ENCODE data around the gene TSKS.

The TSKS gene

DNA sequence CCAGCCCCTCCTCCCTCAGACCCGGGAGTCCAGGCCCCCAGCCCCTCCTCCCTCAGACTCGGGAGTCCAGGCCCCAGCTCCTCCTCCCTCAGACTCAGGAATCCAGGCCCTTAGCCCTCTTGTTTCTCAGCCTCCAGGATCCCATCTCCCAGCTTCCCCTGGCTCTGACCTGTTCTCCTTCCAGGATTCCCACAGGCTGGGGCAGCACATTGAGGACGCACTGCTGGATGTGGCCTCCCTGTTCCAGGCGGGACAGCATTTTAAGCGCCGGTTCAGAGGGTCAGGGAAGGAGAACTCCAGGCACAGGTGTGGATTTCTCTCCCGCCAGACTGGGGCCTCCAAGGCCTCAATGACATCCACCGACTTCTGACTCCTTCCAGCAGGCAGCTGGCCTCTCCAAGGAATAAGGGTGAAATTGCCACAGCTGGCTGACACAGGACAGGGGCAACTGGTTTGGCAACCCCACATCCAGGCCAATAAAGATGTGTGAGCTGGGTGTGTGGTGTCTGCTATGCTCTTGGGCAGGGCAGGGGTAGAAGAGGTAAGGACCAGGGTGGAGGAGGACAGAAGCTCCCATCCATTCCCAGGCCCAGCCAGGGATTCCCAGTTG is 49.8 kb downstream of the TSKS start:
- no peak for DNase-seq

DNA sequence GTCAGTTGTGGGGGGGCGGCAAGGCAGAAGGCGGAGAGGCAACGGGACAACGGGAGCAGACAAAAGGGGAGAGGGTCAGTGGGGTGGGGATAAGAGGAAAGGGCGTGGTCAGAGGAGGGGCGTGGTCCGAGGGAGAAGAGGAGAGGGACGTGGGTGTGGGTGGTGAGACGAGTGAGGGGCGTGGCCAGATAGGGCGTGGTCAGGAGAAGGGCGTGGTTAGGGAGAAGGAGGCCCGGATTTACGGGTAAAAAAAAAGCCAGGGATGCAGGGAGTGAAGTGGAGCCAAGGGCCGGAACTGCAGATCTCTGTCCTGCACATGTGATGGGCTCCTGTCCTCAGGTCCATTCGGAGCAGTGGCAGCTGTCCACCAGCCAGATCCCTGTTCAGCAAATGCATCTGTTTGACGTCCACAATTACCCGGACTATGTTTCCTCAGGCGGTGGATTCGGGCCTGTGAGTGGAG is 50.7 kb downstream of the TSKS start:
- DNase-seq, result no peak

DNA sequence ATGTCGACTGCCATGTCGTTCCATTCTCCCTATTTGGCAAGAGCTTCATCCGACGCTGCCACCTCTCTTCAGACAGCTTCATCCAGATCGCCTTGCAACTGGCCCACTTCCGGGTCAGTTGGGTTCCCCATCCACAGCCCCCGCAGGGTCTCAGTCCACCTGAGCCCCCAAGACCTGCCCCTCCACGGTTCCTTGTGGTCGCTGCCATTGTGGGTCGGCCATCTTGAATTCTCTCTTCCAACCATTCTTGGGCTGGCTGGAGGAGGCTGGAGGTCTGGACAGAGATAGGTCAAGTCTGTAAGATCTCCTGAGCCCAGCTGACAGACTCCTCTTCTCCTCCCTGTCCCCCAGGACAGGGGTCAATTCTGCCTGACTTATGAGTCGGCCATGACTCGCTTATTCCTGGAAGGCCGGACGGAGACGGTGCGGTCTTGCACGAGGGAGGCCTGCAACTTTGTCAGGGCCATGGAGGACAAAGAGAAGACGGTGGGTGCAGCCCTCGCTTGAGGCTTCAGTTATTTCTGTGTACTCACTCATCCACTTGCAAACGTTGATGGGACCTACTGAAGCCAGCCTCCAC is 52.6 kb downstream of the TSKS start:
- no peak for DNase-seq

- DNase-seq, result no peak
Measured at GRCh38 chr19:49705919-49706318, 57.2 kb downstream of the TSKS start.

DNA sequence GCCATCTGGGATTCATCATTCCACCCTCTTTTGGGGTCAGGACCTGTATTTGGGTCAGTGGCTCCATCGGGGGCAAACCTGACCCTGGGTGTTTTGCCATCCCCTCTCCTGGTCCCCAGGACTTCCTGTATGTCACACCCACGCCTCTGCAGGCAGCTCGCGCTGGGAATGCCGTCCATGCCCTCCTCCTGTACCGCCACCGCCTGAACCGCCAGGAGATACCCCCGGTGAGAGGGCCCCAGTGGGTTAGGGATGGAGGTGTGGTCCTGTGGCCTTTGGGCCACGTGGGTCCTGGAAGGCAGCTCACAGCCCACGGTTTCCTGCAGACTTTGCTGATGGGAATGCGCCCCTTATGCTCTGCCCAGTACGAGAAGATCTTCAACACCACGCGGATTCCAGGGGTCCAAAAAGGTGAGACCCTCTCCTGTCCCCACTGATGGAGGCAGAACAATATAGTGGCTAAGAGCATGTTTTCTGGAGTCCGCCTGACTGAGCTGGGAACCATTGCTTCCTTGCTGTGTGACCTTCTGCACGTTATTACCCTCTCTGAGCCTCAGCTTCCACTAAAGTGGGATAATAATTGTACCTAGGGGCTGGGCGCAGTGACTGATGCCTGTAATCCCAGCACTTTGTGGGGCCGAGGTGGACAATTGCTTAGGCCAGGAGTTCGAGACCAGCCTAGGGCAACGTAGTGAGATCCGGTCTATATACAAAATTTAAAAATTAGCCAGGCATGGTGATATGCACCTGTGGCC is 58.0 kb downstream of the TSKS start:
- DNase-seq, result no peak

- no peak for DNase-seq
Measured at GRCh38 chr19:49701271-49701786, 61.8 kb downstream of the TSKS start.

DNA sequence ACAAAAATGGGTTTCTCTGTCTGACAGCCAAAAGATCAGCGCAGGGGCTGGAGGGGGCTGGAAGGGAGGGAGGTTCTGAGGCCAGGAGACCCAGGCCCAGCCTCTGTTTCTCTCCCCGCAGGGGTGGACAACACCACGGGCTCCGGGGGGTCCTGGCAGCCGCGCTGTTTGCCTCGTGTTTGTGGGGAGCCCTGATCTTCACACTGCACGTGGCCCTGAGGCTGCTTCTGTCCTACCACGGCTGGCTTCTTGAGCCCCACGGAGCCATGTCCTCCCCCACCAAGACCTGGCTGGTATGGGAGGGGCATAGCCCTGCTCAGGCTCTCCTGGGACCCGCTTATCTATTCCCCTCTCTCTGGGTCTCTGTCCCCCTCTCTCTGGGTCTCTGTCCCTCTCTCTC is 62.5 kb downstream of the TSKS start:
- DNase-seq, result no peak

DNA sequence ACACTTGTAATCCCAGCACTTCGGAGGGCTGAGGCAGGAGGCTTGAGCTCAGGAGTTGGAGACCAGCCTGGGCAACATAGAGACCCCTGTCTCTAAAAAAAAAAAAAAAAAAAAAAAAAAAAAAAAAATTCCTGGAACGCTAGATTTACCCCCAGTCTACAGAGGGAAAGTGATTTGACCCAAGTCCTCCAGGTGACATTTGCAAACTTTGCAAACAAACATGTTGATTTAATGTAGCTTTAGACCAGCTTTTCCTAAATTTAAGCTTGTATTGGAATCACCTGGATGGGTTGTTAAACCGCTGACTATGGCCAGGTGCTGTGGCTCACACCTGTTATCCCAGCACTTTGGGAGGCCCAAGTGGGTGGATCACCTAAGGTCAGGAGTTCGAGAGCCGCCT is 63.7 kb downstream of the TSKS start:
- DNase-seq, result no peak

DNA sequence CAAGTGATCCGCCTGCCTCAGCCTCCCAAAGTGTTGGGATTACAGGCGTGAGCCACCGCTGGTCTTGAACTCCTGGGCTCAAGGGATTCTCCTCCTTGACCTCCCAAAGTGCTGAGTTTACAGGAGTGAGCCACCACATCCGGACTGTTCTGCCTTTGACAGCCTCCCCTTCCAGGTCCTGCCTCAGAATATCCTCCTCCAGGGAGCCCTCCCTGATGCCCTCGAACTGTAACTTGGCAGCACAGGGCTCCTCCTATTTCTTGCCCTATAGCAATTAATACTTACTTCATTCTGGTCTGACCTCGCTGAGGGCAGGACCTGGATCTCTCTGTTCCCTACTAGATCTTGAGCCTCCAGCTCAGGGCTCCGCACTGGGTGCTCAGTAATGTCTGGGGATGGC is 66.2 kb downstream of the TSKS start:
- DNase-seq, result no peak

DNA sequence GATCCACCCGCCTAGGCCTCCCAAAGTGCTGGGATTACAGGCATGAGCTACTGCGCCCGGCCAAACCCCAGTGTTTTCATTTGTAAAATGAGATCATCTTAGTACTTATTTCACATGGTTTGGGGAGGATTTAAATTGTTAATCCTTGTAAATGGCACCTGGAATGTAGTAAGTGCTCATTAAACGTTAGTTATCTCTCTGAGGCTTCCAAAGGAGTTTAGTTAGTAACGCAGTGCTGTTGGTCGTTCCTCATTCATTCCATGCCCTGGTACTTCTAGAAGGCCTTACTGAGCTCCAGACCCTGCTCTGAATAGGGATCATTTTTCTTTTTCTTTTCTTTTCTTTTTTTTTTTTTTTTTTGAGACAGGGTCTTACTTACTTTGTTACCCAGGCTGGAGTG is 67.0 kb downstream of the TSKS start:
- no peak for DNase-seq

DNA sequence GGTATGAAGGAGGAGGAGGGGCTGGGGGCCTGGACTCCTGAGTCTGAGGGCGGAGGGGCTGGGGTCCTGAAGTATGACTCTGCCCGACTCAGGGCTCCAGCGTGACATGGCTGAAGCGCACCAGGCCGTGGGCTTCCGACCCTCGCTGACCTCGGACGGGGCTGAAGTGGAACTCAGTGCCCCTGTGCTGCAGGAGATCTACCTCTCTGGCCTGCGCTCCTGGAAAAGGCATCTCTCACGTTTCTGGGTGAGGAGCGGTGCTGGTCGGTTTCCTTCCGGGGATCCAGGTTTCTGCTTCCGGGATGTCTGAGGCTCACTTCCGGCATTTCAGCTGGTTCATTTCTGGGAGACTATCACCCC is 71.0 kb downstream of the TSKS start:
- DNase-seq, result no peak

- DNase-seq, result no peak
Measured at GRCh38 chr19:49691243-49692146, 71.6 kb downstream of the TSKS start.

- peak; percentile 49 for DNase-seq
Measured at GRCh38 chr19:49690656-49691242, 72.4 kb downstream of the TSKS start, which contains the start of gene CPT1C. Gene CPT1C, plus strand, starts transcription at chr19:49691116. Its CDS starts 1,137 bp downstream, at chr19:49692253.

DNA sequence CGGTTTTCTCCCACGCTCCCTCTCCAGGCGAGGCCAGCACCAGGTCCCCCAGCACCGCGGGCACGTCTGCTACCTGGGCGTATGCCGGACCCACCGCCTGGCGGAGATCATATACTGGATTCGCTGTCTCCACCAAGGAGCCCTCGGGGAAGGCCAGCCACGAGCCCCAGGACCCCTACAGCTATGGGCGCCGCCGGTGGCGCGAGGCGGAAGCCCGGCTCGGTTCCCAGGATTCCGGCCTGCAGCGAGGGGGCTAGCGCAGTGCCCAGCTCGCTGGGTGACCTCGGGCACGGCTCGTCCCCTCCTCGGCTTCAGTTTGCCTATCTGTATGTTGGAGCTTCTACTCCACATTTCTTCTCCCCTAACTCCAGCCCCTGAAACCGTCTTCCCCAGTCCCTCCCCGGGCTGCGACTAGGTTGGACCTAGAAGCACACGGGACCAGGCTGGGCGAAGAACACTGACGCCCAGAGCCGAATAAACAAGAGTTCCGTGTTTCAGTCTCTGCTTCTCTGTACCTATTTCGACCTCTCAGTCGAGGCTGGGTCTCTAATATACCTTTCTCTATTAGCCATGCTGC is 72.9 kb downstream of the TSKS start:
- no peak for DNase-seq

Measured in activated CD8-positive, alpha-beta memory T cell treated with anti-CD3 and anti-CD28 coated beads, Interleukin-2, amount 50 U/mL, for 4 hours (primary cell).